ENCODE measurements around the gene LRRC1.

The LRRC1 gene

DNA sequence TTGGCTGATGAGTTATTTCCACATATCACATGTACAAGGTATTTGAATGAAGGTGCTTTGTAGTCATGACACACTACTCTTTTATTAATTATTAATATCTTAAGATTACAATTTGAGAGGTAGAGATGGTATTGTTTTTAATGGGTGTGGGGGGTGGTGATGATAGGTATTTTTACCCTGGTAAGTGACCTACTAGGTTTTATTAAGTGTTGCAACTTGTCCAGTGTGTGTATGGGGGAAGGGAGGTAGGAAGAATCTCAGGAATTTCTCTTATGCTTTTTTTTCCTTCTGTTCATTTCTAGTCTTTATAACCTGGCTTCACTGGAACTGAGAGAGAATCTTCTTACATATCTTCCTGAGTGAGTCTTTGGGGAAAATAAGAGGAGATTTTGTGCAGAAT lies 101.4 kb downstream of the LRRC1 start:
- no peak for DNase-seq

DNA sequence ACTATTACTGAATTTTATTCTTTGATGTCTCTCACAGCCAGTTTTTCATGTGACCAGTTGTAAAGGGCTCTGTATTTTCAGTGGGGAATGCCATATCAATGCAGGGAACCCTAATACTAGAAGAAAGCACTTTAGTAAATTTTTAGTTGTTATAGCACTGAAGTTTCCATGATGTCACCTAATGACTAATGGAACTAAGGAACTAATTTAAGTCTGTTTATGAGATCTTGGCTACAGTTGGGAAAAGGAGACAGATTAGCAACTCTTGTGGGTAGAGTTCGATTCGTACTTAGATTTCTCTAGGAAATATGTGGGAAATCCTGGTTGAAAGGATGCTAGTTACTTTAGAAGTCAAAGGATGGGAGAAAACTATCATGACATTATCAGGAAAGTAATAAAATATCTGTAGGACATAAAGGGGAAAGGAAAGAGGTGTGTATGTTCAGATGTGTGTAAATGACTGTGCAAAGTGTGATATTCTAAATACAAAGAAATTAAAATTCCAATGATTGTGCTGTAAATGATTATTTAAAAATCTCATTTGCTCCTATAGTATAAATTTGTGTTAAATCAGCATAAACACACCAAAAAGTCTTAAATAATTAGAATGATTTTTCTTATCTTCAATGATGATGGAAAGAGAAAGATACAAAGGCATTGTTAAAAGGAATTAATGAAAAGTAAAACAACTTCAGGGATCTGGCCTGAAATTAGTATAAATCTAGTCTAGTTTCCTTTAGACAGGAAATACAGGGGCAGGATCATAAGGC lies 103.4 kb downstream of the LRRC1 start:
- no peak for DNase-seq

DNA sequence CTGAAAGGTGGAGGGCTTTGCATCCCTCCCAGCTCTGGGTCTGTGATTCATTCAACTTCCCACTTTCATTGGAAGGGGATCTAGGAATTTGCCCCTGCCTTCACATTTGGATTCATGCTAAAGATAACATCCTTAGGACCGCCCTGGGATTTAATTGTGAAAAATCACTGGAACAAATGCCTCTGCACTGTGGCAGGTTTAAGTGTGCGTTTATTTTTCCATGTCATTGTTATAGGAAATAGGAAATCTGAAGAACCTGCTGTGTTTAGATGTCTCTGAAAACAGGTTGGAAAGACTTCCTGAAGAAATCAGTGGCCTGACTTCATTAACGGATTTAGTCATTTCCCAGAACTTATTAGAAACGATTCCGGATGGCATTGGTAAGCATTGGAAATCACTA lies 104.7 kb downstream of the LRRC1 start:
- DNase-seq = no peak

- no peak for DNase-seq
Measured at GRCh38 chr6:53903357-53903756, 108.6 kb downstream of the LRRC1 start.

DNA sequence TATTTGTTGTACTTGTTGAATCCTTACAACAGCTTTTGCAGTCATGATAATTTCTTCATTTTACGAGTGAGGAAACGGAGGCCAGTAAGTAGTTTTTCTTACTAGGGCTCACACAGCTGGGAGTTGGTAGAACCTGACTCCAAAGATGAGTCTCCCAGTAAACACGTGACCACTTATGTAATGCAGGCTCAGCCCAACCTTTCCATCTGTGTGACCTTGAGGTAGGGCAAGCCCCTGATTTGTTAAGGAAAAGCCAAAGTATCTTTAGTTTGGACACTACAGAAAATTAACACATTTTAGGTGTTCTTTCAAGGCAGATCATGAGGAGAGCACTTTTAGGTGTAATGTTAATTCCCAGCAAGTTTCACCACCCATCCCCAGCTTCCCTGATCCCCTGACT lies 111.3 kb downstream of the LRRC1 start:
- no peak for DNase-seq

DNA sequence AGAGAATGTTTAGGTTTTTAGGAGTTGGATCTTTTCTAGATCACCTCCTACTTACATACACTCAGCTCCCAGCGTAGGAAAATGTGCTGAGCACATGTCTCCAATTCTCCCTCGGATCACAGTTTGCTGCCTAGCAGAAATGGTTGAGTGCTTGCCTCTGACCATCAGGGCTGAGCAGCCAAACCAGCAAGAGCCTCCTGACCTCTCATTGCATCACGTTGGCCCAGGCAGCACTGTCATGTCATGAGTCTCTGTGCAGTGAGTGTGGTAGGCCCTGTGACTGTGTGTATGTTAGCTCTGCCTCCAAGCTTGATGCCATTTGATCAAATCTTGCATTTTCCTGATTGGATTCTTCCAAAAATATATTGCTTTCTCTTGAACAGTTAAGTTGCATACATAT lies 112.0 kb downstream of the LRRC1 start:
- DNase-seq = no peak

DNA sequence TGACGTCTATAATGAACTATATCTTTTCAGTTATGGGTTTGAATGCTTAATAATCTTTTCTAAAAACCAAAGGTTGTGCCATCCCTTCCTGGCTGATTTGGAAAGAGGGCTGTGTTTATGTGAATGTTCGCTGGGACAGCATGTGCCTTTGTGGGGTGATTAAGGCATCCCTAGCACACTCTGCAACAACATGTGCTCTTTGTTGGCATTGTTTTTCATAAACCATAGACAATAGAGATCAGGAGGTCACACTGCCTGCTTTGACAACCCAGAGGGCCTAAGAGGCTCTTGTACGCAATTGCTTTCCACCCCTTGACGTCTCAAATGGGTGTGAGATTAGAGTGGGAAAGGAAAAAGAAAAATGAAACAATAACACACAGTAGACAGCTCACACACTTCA lies 116.0 kb downstream of the LRRC1 start:
- no peak for DNase-seq

DNA sequence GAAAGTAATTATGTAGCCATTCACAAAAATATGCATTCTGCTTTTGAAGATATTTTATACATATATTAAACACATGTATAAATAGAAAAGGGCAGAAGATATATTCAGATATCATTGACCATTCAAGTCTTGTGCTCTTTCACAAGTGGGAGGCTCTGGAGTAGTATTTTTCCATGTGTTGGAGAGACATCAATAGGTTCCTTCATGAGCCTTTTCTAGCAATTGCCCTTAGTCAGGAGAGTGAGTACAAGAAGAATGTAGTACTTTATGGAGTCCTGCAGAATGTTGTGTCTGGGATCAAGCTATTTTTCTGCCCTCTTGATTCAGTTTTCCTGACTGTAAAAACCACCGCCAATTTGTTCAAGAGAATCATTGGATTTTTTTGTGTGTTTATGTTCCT lies 117.9 kb downstream of the LRRC1 start:
- no peak for DNase-seq

GRCh38 chr6:53913286-53913685 lies 118.5 kb downstream of the LRRC1 start:
- no peak for DNase-seq

- DNase-seq = no peak
Measured at GRCh38 chr6:53915026-53915691, 120.4 kb downstream of the LRRC1 start.

GRCh38 chr6:53916804-53917463 lies 122.1 kb downstream of the LRRC1 start:
- no peak for DNase-seq

- DNase-seq = no peak
Measured at GRCh38 chr6:53917464-53917842, 122.6 kb downstream of the LRRC1 start.

DNA sequence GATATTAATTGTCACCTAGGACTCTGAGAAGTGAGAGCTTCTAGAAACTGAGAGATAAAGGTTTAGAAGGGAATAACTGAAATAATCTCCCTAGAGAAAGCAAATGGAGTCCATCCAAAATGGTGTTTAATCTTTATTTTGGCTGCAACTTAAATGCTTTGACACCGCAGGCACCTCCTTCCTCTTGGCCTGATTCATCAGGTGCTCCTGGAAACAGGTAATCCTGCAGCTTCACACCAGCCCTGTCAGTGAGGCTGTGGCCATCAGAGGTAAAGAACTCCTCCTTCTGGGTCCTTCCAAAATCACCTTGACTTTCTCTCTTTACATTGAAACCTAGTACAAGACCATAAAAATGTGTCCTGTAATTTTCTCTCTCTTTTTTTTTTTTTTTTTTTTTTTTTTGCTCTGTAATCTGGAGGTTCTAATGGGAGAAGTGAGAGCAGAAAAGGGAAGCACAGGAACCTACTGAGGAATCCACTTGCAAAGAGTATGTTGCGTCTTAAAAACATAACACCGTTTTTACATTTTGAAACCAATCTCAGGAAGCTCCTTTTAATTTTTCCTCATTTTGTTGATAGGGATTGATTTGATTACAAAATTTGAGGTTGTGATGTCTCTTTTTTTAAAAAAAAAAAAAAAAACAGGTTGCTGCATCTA lies 124.2 kb downstream of the LRRC1 start:
- DNase-seq = no peak

DNA sequence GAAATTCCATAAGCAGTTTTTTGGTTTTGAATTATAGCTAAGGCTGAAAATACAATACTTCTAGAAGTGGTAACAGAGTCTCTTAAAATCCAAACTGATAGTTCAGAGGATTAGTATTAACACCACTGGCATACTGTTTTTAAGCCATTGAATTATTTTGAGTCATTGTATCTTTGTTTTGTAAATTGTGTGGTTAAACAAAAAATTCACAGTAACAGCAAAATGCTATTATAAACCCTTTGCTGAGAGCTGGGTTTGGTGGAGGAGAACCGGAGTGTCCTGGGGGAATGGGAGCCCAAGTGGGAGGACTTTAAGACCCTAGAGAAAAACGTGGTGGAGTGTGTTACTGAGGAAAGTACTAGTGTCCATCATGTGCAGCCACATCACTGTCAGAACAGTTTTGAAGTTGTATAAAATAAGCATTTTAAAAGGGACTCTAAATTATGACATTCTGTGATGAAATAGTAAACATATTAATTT lies 125.1 kb downstream of the LRRC1 start:
- DNase-seq = no peak

DNA sequence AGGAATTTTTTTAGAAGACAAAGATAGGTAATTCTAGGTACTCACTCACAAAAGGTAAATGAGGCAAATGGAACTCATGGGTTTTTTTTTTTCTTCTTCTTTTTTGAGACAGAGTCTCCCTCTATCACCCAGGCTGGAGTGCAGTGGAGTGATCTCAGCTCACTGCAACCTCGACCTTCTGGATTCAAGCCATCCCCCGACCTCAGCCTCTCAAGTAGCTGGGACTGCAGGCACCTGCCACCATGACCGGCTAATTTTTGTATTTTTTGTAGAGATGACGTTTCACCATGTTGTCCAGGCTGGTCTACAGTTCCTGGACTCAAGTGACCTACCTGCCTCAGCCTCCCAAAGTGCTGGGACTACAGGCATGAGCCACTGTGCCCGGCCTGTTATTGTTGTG lies 126.1 kb downstream of the LRRC1 start:
- no peak for DNase-seq

DNA sequence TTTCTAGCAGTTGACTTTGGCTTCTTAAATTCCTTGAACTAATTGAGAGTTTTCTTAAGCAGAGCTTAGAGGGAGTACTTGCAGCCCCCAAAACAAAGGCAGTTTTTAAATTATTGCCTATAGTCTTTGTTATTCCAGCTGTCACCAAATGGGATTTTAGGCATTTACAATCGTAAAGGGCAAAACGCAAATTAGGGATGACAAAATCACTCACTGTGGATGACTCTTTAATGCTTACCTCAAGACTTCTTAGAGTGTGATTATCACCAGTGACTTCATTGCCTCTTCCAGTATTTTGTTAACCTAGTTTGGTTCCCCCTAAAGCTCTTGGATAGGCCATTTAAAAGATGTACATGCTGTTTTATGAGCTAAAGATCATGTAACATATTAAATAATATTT lies 126.8 kb downstream of the LRRC1 start:
- DNase-seq = no peak

DNA sequence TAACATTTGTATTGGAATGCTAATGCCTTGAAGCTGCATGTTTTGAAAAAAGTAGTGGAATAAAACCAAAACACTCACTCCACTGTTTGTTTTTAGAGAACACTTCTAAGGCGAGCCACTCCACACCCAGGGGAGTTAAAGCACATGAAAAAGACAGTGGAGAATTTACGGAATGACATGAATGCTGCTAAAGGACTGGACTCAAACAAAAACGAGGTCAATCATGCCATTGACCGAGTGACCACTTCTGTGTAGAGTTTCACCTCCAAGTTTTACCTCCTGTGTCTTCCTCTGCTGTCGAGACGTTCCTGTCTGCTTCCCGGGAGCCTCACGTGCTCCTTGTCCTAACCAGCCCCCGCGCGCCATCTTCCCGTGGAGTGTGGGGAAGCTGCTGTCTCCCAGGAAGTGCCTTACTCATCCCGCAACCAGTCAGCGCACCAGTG lies 127.8 kb downstream of the LRRC1 start:
- no peak for DNase-seq

GRCh38 chr6:53924277-53924676 lies 129.5 kb downstream of the LRRC1 start:
- DNase-seq = no peak

DNA sequence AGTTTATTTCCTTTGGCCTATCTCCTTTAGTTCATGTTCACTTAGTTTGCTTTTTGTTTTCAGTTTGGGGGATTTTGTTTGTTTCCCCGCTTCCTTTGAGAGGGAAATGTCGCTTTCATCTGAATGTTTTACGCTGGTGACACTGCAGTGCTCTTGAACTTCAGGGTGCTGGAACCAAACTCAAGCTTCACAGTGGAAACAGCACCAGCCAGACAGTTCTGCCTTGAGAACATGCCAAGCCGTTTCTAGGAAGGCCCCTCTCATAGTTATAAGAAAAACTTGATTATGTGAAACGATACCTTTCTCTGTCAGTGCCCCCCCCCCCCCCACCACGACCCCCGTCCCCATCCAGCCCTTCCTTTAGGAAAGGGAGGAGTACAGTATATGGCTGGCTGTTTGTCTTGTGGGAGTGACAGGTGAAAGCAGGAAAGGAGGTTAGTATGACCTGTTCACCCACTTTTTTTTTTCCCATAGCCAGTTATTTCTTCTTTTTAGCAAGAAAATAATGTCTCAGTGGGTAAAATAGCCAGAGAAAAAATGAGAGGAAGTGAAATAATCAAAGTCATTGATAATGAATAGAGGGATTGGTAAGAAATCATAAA lies 130.1 kb downstream of the LRRC1 start:
- no peak for DNase-seq

- DNase-seq = no peak
Measured at GRCh38 chr6:53925891-53926290, 131.1 kb downstream of the LRRC1 start.

DNA sequence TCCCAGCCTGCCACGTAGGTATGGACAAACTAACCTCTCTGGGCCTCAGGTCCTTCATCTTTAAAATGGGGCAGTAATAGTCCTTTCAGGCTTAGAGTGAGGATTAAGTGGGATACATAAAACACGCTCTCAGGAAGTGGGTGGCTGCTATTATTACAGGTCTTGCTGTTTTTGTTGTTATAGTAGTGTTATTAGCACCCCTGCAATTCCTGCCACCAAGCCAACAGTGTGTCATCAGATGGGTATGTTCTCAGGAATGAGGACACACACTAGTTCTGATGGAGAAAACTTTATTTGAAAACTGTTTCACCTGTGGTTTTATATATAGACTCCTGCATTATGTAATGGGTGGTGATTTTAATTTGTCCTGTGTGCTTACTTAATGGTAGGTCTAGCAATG lies 131.7 kb downstream of the LRRC1 start:
- DNase-seq = no peak

DNA sequence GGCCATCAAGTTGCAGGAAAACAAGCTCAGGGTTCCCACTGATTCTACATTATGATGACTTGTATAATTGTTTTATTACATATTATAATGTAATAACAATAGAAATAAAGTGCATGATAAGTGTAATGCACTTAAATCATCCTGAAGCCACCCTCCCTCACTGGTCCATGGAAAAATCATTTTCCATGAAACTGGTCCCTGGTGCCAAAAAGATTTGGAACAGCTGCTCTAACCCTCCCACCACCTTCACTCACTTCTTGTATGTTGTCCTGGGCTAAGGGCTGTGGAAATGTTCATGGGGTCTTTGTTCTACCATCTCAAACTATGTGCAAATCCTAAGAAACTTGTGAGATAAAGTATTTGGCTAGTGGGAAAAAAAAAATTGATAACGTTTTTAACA lies 133.8 kb downstream of the LRRC1 start:
- no peak for DNase-seq
